NCI-H748 (cell line): ENCODE data around the gene CTNNA2.

Experiments used
- DNase-seq: peaks from one replicate; lab custom pipeline; 2025; ENCODE audit not compliant: unreplicated experiment; lab: John Stamatoyannopoulos, UW

Gene CTNNA2

GRCh38 chr2:79975791-79976565 lies 463.1 kb downstream of the CTNNA2 start:
- no peak for DNase-seq

GRCh38 chr2:79977792-79978191 lies 464.9 kb downstream of the CTNNA2 start:
- no peak for DNase-seq

DNA sequence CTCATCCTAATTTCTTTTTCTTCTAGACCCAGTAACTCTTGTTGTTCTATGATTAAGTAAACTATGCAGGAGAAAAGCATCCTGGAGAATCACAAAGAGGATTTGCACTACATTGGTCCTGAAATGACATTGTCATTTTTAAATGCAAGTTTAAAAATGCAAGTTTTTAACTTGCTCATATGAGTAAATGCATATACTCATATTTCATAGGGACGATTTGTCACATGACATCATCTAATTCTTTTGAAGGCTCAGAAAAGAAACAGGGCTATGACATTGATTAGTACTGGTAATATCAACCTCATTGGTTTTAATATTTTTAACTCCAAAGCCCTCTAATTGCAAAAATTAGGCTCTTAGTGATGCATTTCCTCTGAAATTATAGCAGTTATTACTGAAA lies 467.3 kb downstream of the CTNNA2 start:
- DNase-seq, result no peak

- DNase-seq, result no peak
These were observed 468.0 kb downstream of the CTNNA2 start for GRCh38 chr2:79980816-79981215.

DNA sequence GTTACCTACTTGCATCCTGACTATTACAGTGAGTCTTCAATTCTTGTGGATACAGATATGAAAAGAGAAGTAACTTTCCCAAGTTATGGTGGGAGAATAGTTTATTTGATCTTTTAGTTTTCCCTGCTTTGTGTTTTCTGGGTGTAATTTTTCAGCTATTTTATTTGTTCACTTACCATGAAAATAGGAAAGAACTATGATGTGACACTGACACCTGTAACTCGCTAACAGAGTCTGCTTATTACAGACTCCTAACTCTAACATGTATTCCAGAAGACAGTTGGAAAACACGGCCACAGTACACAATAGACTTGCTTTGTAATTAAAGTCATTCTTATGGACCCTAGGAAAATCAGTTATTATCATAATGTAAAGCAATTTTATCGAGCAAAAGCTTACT lies 468.5 kb downstream of the CTNNA2 start:
- no peak for DNase-seq

DNA sequence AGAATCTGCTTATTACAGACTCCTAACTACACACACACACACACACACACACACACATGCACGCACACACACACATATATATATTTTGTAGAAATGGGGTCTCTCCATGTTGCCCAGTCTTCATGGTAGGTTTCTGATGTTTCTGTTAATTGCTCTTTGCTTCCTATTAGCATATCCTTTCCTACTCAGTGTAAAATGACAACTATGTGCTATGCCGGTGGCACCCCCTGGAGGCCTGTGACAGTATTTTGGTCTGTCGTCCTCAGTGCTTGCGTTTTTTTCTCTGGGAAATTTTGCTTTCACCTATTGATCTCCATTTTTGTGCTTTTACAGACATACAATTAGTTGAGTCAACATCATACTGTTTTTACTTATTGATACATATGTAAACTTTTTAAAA lies 469.6 kb downstream of the CTNNA2 start:
- peak; percentile 11 for DNase-seq

DNA sequence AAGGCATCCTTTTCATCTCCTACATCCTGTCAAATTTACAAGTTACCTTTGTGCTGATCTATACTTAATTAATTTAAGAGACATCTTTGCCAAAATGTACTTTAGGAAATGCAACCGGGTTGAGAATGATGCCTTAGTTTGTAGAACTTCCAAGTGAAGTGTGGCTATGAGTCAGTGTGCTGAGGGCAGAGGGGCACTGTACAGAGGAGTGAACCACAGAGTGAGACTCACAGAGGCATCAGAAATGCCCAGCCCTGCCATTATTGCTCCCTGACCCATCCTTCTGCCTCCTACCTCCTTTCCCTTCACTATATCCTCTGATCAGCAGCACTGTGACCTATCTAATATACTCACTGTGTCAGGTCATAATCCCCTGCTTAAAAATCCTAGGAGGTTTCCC lies 471.6 kb downstream of the CTNNA2 start:
- DNase-seq, result no peak

GRCh38 chr2:79985145-79985544 lies 472.3 kb downstream of the CTNNA2 start:
- DNase-seq, result no peak

DNA sequence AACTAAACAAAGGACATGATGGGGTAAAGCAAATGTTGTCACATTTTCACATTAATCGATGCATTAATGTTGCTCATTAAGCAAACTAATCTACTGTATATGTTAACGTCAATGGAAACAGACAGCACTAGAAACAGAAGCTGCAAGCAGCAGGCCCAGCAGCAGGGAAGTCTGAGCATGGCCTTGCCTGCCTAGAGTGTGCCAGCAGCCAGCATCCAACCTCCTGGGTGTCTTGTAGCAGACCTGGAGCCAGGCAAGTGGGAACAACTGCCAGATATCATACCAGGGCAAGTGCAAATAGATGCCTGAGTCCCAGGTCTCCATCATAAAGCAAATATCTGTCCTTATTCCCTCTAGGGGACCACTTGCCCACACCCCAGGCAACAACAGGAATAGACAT lies 472.7 kb downstream of the CTNNA2 start:
- no peak for DNase-seq

DNA sequence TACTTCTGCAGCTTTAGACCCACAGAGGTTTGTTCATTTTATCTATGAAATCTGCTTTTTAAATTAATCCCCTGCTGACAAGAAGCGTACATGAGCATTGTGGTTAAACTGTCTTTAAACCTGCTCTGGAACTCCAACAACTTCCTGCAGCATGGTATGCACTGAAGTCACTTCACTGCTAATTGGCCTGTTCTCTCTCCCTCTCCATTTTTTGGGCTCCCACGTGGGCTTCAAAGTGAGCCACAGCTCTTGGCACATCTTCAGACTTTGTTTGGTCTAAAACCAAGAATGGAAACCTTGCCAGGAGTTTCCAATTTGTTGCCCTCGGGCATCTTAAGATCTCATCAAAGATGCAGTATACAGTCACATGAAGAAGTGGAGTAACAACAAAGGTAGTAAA lies 480.3 kb downstream of the CTNNA2 start:
- no peak for DNase-seq

DNA sequence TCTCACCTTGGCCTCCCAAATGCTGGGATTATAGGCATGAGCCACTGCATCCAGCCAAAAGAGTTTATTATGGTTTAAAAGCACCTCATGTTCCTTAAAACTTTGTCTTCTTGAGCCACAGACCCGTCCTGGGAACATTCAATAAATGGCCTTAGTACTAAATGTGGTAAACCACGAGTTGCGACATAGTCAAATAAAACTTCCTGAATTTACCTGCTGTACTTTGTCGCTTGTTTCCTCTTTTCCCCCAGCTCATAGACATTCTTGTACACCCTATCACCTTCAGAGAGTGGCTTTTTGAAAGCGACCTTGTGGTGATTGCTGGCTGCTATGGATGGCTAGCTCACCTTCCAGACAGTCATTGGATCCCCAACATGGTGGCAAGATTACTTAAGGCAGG lies 481.3 kb downstream of the CTNNA2 start:
- no peak for DNase-seq

DNA sequence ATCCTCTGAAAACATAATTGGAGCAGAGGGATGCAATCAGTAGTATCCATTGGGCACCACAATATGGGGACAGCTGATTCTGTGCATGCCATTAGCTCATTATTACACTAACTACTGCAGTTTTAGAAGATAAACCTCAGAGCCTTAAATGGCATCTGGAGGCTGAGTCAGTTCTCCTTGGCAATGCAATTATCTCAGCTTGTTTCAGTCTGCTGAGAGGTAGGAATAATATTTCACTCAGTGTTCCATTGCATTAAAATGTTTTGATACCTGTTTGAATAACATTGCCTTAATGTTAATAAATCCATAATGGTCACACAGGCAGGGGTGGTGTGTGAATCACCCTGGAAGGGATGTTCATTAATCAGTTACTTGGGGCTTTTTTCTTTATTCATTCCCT lies 482.1 kb downstream of the CTNNA2 start:
- DNase-seq, result no peak

DNA sequence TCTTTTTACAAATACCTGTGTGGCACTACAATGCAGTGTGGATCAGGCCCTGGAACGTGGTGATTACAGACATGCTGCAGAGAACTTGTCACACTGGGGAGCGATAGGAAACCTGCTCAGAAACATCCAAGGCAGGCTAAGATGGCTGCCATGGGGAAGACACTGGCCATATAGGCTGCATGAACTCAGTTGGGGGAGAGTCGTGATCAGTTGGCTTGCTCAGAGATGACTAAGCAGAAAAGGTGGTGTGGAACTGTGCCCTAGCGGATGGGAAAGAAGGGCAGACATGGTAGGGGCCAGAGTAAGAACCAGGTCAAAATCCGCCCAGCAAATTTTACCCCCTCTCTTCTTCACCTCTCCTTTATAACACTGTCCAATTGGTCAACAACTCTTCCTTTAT lies 483.9 kb downstream of the CTNNA2 start:
- no peak for DNase-seq

DNA sequence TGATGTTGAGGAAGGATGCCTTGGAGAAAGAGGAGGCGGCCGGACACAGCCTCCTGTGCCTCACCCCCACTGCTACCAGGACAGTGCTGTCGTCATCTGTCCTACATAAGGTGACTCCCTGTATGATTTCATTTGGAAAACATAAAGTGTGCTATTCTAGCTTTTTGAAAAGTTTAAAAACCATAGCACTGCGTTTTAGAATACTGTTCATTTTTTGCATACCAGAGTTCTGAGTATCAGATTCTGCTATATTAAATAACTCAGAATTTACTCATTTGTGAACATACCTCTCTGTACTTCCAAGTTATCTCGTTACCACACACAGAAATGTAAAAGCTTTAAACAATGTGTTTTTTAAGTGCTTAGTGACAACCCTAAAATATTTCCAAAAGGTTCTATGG lies 488.9 kb downstream of the CTNNA2 start:
- DNase-seq, result no peak

GRCh38 chr2:80002112-80002511 lies 489.3 kb downstream of the CTNNA2 start:
- no peak for DNase-seq

- no peak for DNase-seq
These were observed 489.8 kb downstream of the CTNNA2 start for GRCh38 chr2:80002568-80003157.

GRCh38 chr2:80007777-80008503 lies 495.1 kb downstream of the CTNNA2 start:
- no peak for DNase-seq

GRCh38 chr2:80008596-80008995 lies 495.7 kb downstream of the CTNNA2 start:
- DNase-seq, result no peak

GRCh38 chr2:80009211-80009610 lies 496.4 kb downstream of the CTNNA2 start:
- no peak for DNase-seq

DNA sequence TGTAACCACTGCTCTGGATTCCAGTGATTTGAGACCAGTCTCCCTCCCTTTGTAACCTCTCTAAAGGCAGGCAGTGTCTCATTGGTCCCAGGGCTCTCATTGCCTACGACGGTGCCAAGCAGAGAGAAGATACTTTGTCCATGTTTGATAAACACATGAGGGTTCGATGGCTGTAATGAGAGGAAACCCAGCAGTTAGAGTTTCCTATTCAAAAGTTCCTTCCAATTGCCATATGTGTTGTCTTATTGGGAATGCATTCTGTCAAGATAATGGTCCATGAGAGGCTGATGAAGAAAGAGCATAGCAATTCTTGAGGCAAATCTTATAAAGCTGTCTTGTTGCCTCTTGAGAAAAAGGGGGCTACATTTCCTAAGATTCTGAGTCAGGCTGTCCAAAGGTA lies 499.2 kb downstream of the CTNNA2 start:
- DNase-seq, result no peak

- no peak for DNase-seq
These were observed 501.8 kb downstream of the CTNNA2 start for GRCh38 chr2:80014637-80015036.

- DNase-seq, result no peak
These were observed 503.3 kb downstream of the CTNNA2 start for GRCh38 chr2:80016171-80016570.
